ENCODE results near the gene TUBB4B. TPM values are rescaled to one million over a fixed set of nuclear protein-coding genes. Genes with fewer than 3 reads are reported as not detected.

Gene TUBB4B
- polyA plus RNA-seq, 2 of the 4 experiments (the other 2 are of a cell fraction), result 256 to 671 TPM

DNA sequence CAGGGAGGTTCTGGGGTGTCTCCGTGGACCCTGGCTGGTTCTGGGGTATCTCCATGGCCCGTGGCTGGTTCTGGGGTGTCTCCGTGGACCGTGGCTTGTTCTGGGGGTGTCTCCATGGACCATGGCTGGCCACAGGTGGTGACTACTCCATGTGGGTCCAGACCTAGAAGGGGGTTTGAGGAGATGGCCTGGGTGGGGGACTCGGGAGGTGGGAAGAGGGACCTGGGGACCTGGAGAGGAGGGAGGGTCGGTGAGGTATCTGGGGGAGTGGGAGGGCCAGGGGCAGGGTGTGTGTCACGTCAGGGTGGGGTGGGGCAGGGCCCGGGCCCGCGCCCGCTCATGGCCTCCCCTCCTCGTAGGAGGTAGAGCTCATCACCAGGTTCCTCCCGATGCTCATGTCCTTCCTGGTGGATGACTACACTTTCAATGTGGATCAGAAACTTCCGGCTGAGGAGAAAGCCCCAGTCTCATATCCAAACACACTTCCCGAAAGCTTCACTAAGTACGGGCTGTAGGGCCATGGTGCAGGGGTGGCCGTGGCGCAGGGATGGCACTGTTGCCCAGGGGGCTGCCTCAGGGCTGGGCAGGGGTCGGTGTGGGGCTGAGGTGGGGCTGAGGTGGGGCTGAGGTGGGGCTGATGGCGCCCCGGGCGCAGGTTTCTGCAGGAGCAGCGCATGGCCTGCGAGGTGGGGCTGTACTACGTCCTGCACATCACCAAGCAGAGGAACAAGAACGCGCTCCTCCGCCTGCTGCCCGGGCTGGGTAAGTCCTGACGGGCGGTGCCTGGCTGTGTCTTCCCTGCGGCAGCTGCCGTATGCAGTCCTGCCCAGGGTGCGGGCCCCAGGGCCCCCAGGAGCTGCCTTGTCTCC is 25.7 kb downstream of the TUBB4B start:
- peaks cover 22% of the 10 kb centered on the region for H3K4me1 ChIP-seq
- no peaks in the 10 kb centered on the region for H3K9me3 ChIP-seq
- DNase-seq (ENCODE audit: low read depth in 1 of 2, low spot score in 1 of 2) (no peak), ATAC-seq (no peak), FAIRE-seq (no peak)
- H3K4me2 ChIP-seq, result no peak overlapping the region
- POLR2A ChIA-PET, result no interaction called here
- no peak overlapping the region for H3K4me3 ChIP-seq
- CTCF ChIA-PET, result interaction anchor here (1.3 to 17.1 kb wide), 6 partner anchors 10 to 24 kb away, joined by 3 to 236 read pairs (median 6); partner anchors contain the start of genes TOR4A and TUBB4B
- TF ChIP-seq ESRRA (IDR thresholded peaks at IDR 0.05; ENCODE audit: borderline replicate concordance, low read length) (no peak), HDAC2 (IDR thresholded peaks at IDR 0.05) (no peak), ZNF302 (CRISPR knock-in tag; IDR thresholded peaks at IDR 0.05) (no peak), RAD21 (conservative IDR thresholded peaks at IDR 0.05 in 1 of 2, IDR thresholded peaks at IDR 0.05 in 1 of 2) (no peak), KDM5A (IDR thresholded peaks at IDR 0.05) (no peak), BHLHE40 (IDR thresholded peaks at IDR 0.05; ENCODE audit: low read depth, low read length) (no peak), GATA3 (IDR thresholded peaks at IDR 0.05; ENCODE audit: borderline replicate concordance) (no peak), FOSB (CRISPR knock-in tag; IDR thresholded peaks at IDR 0.05) (no peak), CHD4 (IDR thresholded peaks at IDR 0.05; ENCODE audit: borderline replicate concordance) (no peak), ZFP36 (IDR thresholded peaks at IDR 0.05; ENCODE audit: borderline replicate concordance, partially characterized antibody) (no peak), MAFK (IDR thresholded peaks at IDR 0.05; ENCODE audit: partially characterized antibody) (no peak), HOXB5 (CRISPR knock-in tag; IDR thresholded peaks at IDR 0.05) (no peak), CEBPB (IDR thresholded peaks at IDR 0.05) (no peak), EHF (CRISPR knock-in tag; IDR thresholded peaks at IDR 0.05) (no peak), TP53 (CRISPR knock-in tag; IDR thresholded peaks at IDR 0.05) (no peak), CBX8 (IDR thresholded peaks at IDR 0.05) (no peak)
- TF ChIP-seq, protein P1, sequence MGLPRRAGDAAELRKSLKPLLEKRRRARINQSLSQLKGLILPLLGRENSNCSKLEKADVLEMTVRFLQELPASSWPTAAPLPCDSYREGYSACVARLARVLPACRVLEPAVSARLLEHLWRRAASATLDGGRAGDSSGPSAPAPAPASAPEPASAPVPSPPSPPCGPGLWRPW (IDR thresholded peaks at IDR 0.05), result no peak
- TF ChIP-seq, protein P2, sequence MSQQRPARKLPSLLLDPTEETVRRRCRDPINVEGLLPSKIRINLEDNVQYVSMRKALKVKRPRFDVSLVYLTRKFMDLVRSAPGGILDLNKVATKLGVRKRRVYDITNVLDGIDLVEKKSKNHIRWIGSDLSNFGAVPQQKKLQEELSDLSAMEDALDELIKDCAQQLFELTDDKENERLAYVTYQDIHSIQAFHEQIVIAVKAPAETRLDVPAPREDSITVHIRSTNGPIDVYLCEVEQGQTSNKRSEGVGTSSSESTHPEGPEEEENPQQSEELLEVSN (IDR thresholded peaks at IDR 0.05; ENCODE audit: borderline replicate concordance, low read depth), result no peak
- TF ChIP-seq, protein P3, sequence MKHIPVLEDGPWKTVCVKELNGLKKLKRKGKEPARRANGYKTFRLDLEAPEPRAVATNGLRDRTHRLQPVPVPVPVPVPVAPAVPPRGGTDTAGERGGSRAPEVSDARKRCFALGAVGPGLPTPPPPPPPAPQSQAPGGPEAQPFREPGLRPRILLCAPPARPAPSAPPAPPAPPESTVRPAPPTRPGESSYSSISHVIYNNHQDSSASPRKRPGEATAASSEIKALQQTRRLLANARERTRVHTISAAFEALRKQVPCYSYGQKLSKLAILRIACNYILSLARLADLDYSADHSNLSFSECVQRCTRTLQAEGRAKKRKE (CRISPR knock-in tag; IDR thresholded peaks at IDR 0.05; ENCODE audit: low read depth), result no peak
- TF ChIP-seq, protein P4, sequence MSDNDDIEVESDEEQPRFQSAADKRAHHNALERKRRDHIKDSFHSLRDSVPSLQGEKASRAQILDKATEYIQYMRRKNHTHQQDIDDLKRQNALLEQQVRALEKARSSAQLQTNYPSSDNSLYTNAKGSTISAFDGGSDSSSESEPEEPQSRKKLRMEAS (IDR thresholded peaks at IDR 0.05), result no peak
- no peak overlapping the region for H3K27ac ChIP-seq
- WGBS (ENCODE audit: missing lambda C conversion rate), result 93% methylated on average over 28 of the region's 34 CpGs

DNA sequence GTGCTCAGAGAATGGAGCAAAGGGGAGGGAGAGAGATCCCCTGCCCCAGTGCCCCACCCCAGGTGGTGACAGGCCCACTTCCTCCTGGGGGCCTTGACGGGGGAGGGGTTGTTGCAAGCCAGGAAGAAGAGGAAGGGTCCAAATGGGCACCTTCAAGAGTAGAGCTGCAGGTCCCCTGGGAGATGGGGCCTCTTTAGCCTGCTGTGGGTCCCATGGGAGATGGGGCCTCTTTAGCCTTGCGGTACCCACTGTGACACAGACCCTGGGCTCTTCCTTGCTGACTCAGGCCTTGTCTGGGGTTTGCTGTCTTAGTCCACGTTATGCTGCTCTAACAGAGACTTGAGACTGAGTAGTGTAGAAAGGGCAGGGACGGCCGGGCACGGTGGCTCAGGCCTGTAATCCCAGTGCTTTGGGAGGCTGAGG is 26.9 kb downstream of the TUBB4B start:
- ATAC-seq, result no peak
- ChIA-PET POLR2A (interaction anchor here (1.0 kb wide), 1 partner anchor 27 kb away, joined by 3 read pairs; the partner anchor contains the start of gene TUBB4B), CTCF (interaction anchor here (1.1 to 17.1 kb wide), 5 partner anchors 9 to 26 kb away, joined by 3 to 236 read pairs (median 5); partner anchors contain the start of genes TOR4A and TUBB4B)
- TF ChIP-seq, protein P3 (CRISPR knock-in tag; IDR thresholded peaks at IDR 0.05; ENCODE audit: low read depth), result no peak
- TF ChIP-seq RFX5 (IDR thresholded peaks at IDR 0.05), result no peak
- TF ChIP-seq EP300 (IDR thresholded peaks at IDR 0.05), result no peak
- TF ChIP-seq PHF8 (IDR thresholded peaks at IDR 0.05; ENCODE audit: borderline replicate concordance, low read depth), result no peak
- TF ChIP-seq KDM5A (IDR thresholded peaks at IDR 0.05), result no peak
- no peak for TF ChIP-seq JUNB (IDR thresholded peaks at IDR 0.05)
- TF ChIP-seq, protein P5, sequence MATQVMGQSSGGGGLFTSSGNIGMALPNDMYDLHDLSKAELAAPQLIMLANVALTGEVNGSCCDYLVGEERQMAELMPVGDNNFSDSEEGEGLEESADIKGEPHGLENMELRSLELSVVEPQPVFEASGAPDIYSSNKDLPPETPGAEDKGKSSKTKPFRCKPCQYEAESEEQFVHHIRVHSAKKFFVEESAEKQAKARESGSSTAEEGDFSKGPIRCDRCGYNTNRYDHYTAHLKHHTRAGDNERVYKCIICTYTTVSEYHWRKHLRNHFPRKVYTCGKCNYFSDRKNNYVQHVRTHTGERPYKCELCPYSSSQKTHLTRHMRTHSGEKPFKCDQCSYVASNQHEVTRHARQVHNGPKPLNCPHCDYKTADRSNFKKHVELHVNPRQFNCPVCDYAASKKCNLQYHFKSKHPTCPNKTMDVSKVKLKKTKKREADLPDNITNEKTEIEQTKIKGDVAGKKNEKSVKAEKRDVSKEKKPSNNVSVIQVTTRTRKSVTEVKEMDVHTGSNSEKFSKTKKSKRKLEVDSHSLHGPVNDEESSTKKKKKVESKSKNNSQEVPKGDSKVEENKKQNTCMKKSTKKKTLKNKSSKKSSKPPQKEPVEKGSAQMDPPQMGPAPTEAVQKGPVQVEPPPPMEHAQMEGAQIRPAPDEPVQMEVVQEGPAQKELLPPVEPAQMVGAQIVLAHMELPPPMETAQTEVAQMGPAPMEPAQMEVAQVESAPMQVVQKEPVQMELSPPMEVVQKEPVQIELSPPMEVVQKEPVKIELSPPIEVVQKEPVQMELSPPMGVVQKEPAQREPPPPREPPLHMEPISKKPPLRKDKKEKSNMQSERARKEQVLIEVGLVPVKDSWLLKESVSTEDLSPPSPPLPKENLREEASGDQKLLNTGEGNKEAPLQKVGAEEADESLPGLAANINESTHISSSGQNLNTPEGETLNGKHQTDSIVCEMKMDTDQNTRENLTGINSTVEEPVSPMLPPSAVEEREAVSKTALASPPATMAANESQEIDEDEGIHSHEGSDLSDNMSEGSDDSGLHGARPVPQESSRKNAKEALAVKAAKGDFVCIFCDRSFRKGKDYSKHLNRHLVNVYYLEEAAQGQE (IDR thresholded peaks at IDR 0.05), result no peak
- TF ChIP-seq, protein P6, sequence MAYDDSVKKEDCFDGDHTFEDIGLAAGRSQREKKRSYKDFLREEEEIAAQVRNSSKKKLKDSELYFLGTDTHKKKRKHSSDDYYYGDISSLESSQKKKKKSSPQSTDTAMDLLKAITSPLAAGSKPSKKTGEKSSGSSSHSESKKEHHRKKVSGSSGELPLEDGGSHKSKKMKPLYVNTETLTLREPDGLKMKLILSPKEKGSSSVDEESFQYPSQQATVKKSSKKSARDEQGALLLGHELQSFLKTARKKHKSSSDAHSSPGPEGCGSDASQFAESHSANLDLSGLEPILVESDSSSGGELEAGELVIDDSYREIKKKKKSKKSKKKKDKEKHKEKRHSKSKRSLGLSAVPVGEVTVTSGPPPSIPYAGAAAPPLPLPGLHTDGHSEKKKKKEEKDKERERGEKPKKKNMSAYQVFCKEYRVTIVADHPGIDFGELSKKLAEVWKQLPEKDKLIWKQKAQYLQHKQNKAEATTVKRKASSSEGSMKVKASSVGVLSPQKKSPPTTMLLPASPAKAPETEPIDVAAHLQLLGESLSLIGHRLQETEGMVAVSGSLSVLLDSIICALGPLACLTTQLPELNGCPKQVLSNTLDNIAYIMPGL (CRISPR knock-in tag; IDR thresholded peaks at IDR 0.05; ENCODE audit: borderline replicate concordance), result no peak
- TF ChIP-seq EHMT2 (IDR thresholded peaks at IDR 0.05; ENCODE audit: low read depth), result no peak
- no peak for TF ChIP-seq FOSB (CRISPR knock-in tag; IDR thresholded peaks at IDR 0.05)
- no peak for TF ChIP-seq NFE2L2 (conservative IDR thresholded peaks at IDR 0.05; ENCODE audit: low read length)
- TF ChIP-seq RAD21 (conservative IDR thresholded peaks at IDR 0.05 in 1 of 2, IDR thresholded peaks at IDR 0.05 in 1 of 2), result no peak

More for the DNA sequence above, 26.9 kb downstream of the TUBB4B start:
- no peak overlapping the region for H3K4me2 ChIP-seq
- 92% methylated on average over 6 of the region's 6 CpGs for WGBS (ENCODE audit: missing lambda C conversion rate)
- peaks cover 22% of the 10 kb centered on the region for H3K4me1 ChIP-seq
- FAIRE-seq, result no peak
- no peak for DNase-seq (ENCODE audit: low read depth in 1 of 2, low spot score in 1 of 2)
- H3K4me3 ChIP-seq, result no peak overlapping the region
- peak overlapping the region; percentile 56 to 65; a peak in 4 of 6 replicates for H3K27ac ChIP-seq
- no peaks in the 10 kb centered on the region for H3K9me3 ChIP-seq

Data from A549 (cell line).